ENCODE measurements around the gene PAM. TPM values are rescaled to one million over a fixed set of nuclear protein-coding genes. Genes with fewer than 3 reads are reported as not detected.

Gene PAM
- total and polyA plus RNA-seq, 2 of the 13 experiments (the other 11 are each of a cell fraction or from before 2014, with no cell fraction given), result 20.2 to 79.1 TPM

GRCh38 chr5:102843997-102844396 lies 88.9 kb downstream of the PAM start (continued):
- TF ChIP-seq ZNF503 (CRISPR knock-in tag; IDR thresholded peaks at IDR 0.05), result no peak
- no peak for TF ChIP-seq SMAD9 (CRISPR knock-in tag; IDR thresholded peaks at IDR 0.05)
- no peak for TF ChIP-seq NONO (IDR thresholded peaks at IDR 0.05)
- no peak for TF ChIP-seq NONO (CRISPR knock-in tag; conservative IDR thresholded peaks at IDR 0.05)
- no peak for TF ChIP-seq POLR2A (IDR thresholded peaks at IDR 0.05; ENCODE audit: insufficient read depth in 1 of 2, low read depth in 2 of 2, low read length in 2 of 2)
- no peak for TF ChIP-seq E2F1 (CRISPR knock-in tag; IDR thresholded peaks at IDR 0.05)
- TF ChIP-seq ATF1 (CRISPR knock-in tag; IDR thresholded peaks at IDR 0.05), result no peak
- no peak for TF ChIP-seq RORA (CRISPR knock-in tag; IDR thresholded peaks at IDR 0.05)
- no peak for TF ChIP-seq PHF8 (CRISPR knock-in tag; IDR thresholded peaks at IDR 0.05)
- TF ChIP-seq PRPF4 (IDR thresholded peaks at IDR 0.05; ENCODE audit: low read depth, low read length, poor library complexity, severe bottlenecking), result no peak
- no peak for TF ChIP-seq ZNF280D (CRISPR knock-in tag; IDR thresholded peaks at IDR 0.05)
- no peak for TF ChIP-seq SOX13 (IDR thresholded peaks at IDR 0.05)
- no peak for TF ChIP-seq SOX13 (CRISPR knock-in tag; conservative IDR thresholded peaks at IDR 0.05 in 1 of 2, IDR thresholded peaks at IDR 0.05 in 1 of 2)
- TF ChIP-seq E2F5 (CRISPR knock-in tag; conservative IDR thresholded peaks at IDR 0.05), result no peak
